GM12864 (cell line): ENCODE data around the gene SLC9B2.
"Not testable (repeated sequence)": the region's sequence is repeated elsewhere in the genome, so short reads cannot be mapped to it uniquely, and the experiment has no call there.

Experiments
- DNase-seq: peaks from one replicate; pipeline ENCODE4 v3.0.0-alpha.2; 2011; ENCODE audit warnings: low read depth
- H3K4me3 ChIP-seq: 2 replicates; pipeline ENCODE4 v1.5.1; 2011; ENCODE audit warnings: mild to moderate bottlenecking, low read depth, low read length, control low read depth
- TF ChIP-seq, protein P1 (sequence below): IDR thresholded peaks from 2 replicates; pipeline ENCODE4 v1.5.1; 2011; ENCODE audit warnings: low read depth, mild to moderate bottlenecking, moderate library complexity, low read length, control low read depth, inconsistent platforms; ENCODE audit errors: missing control alignments

Gene SLC9B2

DNA sequence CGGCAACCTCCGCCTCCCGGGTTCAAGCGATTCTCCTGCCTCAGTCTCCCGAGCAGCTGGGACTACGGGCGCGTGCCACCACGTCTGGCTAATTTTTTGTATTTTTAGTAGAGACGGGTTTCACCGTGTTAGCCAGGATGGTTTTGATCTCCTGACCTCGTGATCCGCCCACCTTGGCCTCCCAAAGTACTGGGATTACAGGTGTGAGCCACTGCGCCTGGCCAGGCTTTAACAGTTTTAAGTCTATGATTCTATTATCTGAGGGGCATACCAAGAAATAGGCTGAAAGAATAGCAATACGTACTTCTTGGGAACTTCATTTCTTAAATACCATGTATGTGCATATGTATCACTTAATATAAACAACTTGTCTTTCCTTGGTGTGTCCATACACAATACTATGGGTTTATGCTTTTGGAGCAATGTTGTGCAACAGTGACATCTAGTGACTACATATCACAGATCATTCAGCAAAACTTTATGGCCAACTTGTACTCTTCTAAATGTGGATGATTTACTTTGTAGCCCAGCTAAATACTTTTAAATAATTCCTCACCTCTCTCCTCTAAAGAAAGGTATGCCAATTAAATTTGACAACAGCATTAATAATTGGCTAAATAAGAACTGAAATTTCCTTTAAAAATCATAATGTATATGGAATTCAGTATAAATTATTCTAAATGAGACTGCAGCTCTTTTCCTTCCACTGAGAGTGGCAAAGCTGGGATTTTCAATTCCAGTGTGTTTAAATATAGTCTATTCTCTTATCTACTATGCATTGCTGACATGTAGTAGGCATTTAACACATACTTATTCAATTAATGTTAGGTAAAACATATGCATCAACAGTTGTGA, 67.5 kb downstream of the SLC9B2 start:
- H3K4me3 ChIP-seq = no peak overlapping the region
- DNase-seq = peak; percentile 53
- TF ChIP-seq, protein P1, sequence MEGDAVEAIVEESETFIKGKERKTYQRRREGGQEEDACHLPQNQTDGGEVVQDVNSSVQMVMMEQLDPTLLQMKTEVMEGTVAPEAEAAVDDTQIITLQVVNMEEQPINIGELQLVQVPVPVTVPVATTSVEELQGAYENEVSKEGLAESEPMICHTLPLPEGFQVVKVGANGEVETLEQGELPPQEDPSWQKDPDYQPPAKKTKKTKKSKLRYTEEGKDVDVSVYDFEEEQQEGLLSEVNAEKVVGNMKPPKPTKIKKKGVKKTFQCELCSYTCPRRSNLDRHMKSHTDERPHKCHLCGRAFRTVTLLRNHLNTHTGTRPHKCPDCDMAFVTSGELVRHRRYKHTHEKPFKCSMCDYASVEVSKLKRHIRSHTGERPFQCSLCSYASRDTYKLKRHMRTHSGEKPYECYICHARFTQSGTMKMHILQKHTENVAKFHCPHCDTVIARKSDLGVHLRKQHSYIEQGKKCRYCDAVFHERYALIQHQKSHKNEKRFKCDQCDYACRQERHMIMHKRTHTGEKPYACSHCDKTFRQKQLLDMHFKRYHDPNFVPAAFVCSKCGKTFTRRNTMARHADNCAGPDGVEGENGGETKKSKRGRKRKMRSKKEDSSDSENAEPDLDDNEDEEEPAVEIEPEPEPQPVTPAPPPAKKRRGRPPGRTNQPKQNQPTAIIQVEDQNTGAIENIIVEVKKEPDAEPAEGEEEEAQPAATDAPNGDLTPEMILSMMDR = peak; percentile 60

DNA sequence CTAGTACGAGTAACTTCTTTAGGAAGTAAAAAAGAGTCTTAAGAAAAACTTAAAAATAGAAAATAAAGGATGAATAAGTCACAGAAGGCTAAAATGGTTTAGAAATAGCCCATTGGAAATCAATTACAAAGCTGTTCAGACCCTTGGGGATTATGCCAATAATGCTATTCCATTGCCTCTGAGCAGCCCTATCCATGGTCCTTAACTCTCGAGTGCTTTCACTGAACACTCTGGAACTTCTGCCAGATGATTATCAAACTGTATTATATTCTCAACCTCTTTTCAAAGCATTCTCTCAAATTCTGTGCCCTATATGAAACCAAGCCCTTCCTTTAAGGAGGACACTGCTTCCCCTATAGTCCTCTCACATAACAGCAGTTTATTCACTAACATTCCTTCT, 74.0 kb downstream of the SLC9B2 start:
- DNase-seq = no peak
- TF ChIP-seq, protein P1 = no peak
- H3K4me3 ChIP-seq = no peak overlapping the region

DNA sequence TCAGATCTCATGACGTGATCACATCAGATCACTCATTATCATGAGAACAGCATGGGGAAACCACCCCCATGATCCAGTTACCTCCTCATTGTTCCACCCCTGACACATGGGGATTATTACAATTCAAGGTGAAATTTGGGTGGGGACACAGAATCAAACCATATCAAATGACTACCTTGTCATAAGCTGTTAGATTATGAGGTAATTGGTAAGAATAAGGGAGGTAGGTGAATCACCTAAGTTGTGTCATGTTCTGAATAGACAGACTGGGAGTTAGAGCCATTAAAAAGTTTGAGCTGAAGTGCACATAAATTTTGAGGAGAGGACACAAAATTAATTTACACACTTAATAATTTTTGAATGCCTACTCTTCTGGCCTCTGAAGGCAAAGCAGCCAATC, 81.8 kb downstream of the SLC9B2 start:
- H3K4me3 ChIP-seq = no peak overlapping the region
- DNase-seq = no peak
- TF ChIP-seq, protein P1 = no peak

DNA sequence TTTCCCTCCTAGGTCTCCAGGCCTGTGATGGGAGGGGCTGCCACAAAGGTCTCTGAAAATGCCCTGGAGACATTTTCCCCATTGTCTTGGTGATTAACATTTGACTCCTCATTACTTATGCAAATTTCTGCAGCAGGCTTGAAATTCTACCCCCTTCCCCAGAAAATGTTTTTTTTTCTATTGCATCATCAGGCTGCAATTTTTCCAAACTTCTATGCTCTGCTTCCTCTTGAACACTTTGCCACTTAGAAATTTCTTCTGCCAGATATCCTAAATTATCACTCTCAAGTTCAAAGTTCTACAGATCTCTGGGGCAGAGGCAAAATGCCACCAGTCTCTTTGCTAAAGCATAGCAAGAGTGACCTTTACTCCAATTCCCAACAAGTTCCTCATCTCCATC, 82.6 kb downstream of the SLC9B2 start:
- not testable (repeated sequence) for H3K4me3 ChIP-seq, DNase-seq

DNA sequence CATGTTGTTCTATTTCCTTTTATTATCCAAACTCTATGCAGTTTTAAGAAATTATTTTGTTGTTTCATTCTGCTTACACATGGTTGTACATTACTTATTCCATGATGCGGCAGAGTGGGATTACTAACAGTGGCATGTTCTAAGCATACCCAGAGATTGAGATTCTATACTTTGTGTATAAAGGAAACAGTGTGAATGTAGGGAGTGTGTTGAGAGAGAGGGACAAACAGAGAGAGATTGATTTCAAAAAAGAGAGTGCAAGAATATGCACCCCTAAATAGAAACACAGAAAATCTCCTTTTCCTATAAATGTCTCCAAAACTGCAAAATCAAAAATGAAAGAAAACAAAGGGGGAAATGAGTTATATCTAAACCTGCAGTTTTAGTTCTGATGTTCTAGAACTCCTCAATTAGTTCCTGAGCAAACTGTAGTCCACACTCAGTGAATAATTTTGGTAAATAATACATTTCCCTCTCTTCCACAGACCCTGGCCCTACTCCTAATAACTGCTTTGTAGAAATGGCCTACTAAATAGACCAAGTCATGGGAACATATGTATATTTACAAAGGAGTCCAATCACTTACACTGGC, 88.0 kb downstream of the SLC9B2 start:
- TF ChIP-seq, protein P1 = no peak
- no peak overlapping the region for H3K4me3 ChIP-seq
- DNase-seq = no peak

DNA sequence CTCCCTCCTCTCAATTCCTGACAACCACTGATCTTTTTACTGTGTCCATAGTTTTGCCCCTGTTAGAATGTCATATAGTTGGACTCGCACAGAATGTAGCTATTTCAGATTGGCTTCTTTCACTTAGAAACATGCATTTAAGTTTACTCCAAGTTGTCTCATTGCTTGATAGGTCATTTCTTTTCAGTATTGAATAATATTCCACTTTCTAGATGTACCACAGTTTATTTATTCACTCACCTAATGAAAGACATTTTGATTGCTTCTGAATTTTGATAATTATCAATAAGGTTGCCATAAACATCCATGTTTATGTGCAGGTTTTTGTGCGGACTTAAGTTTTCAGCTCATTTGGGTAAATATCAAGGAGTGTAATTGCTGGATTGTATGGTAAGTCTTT, 95.6 kb downstream of the SLC9B2 start:
- TF ChIP-seq, protein P1 = no peak

More for the DNA sequence above, 95.6 kb downstream of the SLC9B2 start:
- H3K4me3 ChIP-seq = no peak overlapping the region
- no peak for DNase-seq
